ENCODE measurements around the gene SIPA1L3.

Gene SIPA1L3

GRCh38 chr19:37933937-37934358 is 26.9 kb downstream of the SIPA1L3 start:
- peaks cover 0 to 8% of the 10 kb centered on the region in 2 donors for H3K36me3 ChIP-seq (ENCODE audit: control insufficient read depth in 1 of 2, insufficient read depth in 2 of 2, low read length in 2 of 2)
- no peak overlapping the region for H3K4me3 ChIP-seq (ENCODE audit: low read depth in 1 of 2, low read length in 2 of 2)
- no peak overlapping the region for H3K27ac ChIP-seq (ENCODE audit: low read length)
- H3K27me3 ChIP-seq (ENCODE audit: low read depth, low read length), result no peaks in the 10 kb centered on the region
- H3K4me1 ChIP-seq (ENCODE audit: control insufficient read depth in 1 of 2, insufficient read depth in 2 of 2, low read length in 2 of 2), result peaks cover 8 to 10% of the 10 kb centered on the region in 2 donors
- H3K9me3 ChIP-seq (ENCODE audit: control insufficient read depth in 1 of 2, low read length in 2 of 2), result peaks cover 6 to 10% of the 10 kb centered on the region in 2 donors

- peaks cover 0 to 8% of the 10 kb centered on the region in 2 donors for H3K36me3 ChIP-seq (ENCODE audit: control insufficient read depth in 1 of 2, insufficient read depth in 2 of 2, low read length in 2 of 2)
- H3K9me3 ChIP-seq (ENCODE audit: control insufficient read depth in 1 of 2, low read length in 2 of 2), result peaks cover 6 to 10% of the 10 kb centered on the region in 2 donors
- no peak overlapping the region for H3K27ac ChIP-seq (ENCODE audit: low read length)
- peaks cover 8 to 10% of the 10 kb centered on the region in 2 donors for H3K4me1 ChIP-seq (ENCODE audit: control insufficient read depth in 1 of 2, insufficient read depth in 2 of 2, low read length in 2 of 2)
- no peaks in the 10 kb centered on the region for H3K27me3 ChIP-seq (ENCODE audit: low read depth, low read length)
- no peak overlapping the region for H3K4me3 ChIP-seq (ENCODE audit: low read depth in 1 of 2, low read length in 2 of 2)
Observed at GRCh38 chr19:37935341-37935740, 28.3 kb downstream of the SIPA1L3 start.

GRCh38 chr19:37936166-37936565 is 29.2 kb downstream of the SIPA1L3 start:
- H3K27ac ChIP-seq (ENCODE audit: low read length), result no peak overlapping the region
- no peaks in the 10 kb centered on the region for H3K27me3 ChIP-seq (ENCODE audit: low read depth, low read length)
- H3K9me3 ChIP-seq (ENCODE audit: control insufficient read depth in 1 of 2, low read length in 2 of 2), result peaks cover 6 to 10% of the 10 kb centered on the region in 2 donors
- H3K4me1 ChIP-seq (ENCODE audit: control insufficient read depth in 1 of 2, insufficient read depth in 2 of 2, low read length in 2 of 2), result peaks cover 6 to 8% of the 10 kb centered on the region in 2 donors
- H3K36me3 ChIP-seq (ENCODE audit: control insufficient read depth in 1 of 2, insufficient read depth in 2 of 2, low read length in 2 of 2), result peaks cover 0 to 8% of the 10 kb centered on the region in 2 donors
- no peak overlapping the region for H3K4me3 ChIP-seq (ENCODE audit: low read depth in 1 of 2, low read length in 2 of 2)

- Histone ChIP-seq H3K4me1 (ENCODE audit: control insufficient read depth in 1 of 2, insufficient read depth in 2 of 2, low read length in 2 of 2) (peaks cover 5% of the 10 kb centered on the region in 2 donors), H3K27me3 (ENCODE audit: low read depth, low read length) (no peaks in the 10 kb centered on the region), H3K9me3 (ENCODE audit: control insufficient read depth in 1 of 2, low read length in 2 of 2) (peaks cover 6 to 10% of the 10 kb centered on the region in 2 donors), H3K27ac (ENCODE audit: low read length) (no peak overlapping the region), H3K4me3 (ENCODE audit: low read depth in 1 of 2, low read length in 2 of 2) (no peak overlapping the region), H3K36me3 (ENCODE audit: control insufficient read depth in 1 of 2, insufficient read depth in 2 of 2, low read length in 2 of 2) (peaks cover 0 to 8% of the 10 kb centered on the region in 2 donors)
Observed at GRCh38 chr19:37936886-37937285, 29.9 kb downstream of the SIPA1L3 start.

- H3K27me3 ChIP-seq (ENCODE audit: low read depth, low read length), result no peaks in the 10 kb centered on the region
- no peak overlapping the region for H3K27ac ChIP-seq (ENCODE audit: low read length)
- peaks cover 0 to 8% of the 10 kb centered on the region in 2 donors for H3K36me3 ChIP-seq (ENCODE audit: control insufficient read depth in 1 of 2, insufficient read depth in 2 of 2, low read length in 2 of 2)
- H3K4me1 ChIP-seq (ENCODE audit: control insufficient read depth in 1 of 2, insufficient read depth in 2 of 2, low read length in 2 of 2), result peaks cover 0 to 4% of the 10 kb centered on the region in 2 donors
- no peak overlapping the region for H3K4me3 ChIP-seq (ENCODE audit: low read depth in 1 of 2, low read length in 2 of 2)
- peaks cover 6 to 10% of the 10 kb centered on the region in 2 donors for H3K9me3 ChIP-seq (ENCODE audit: control insufficient read depth in 1 of 2, low read length in 2 of 2)
Observed at GRCh38 chr19:37938353-37938752, 31.3 kb downstream of the SIPA1L3 start.

- Histone ChIP-seq H3K9me3 (ENCODE audit: control insufficient read depth in 1 of 2, low read length in 2 of 2) (no peaks in the 10 kb centered on the region), H3K36me3 (ENCODE audit: control insufficient read depth in 1 of 2, insufficient read depth in 2 of 2, low read length in 2 of 2) (no peaks in the 10 kb centered on the region), H3K4me1 (ENCODE audit: control insufficient read depth in 1 of 2, insufficient read depth in 2 of 2, low read length in 2 of 2) (no peaks in the 10 kb centered on the region), H3K27me3 (ENCODE audit: low read depth, low read length) (no peaks in the 10 kb centered on the region), H3K4me3 (ENCODE audit: low read depth in 1 of 2, low read length in 2 of 2) (no peak overlapping the region), H3K27ac (ENCODE audit: low read length) (peak overlapping the region; percentile 39)
Observed at GRCh38 chr19:37941782-37942515, 34.9 kb downstream of the SIPA1L3 start.

- H3K4me3 ChIP-seq (ENCODE audit: low read depth in 1 of 2, low read length in 2 of 2), result no peak overlapping the region
- H3K36me3 ChIP-seq (ENCODE audit: control insufficient read depth in 1 of 2, insufficient read depth in 2 of 2, low read length in 2 of 2), result no peaks in the 10 kb centered on the region
- no peak overlapping the region for H3K27ac ChIP-seq (ENCODE audit: low read length)
- H3K4me1 ChIP-seq (ENCODE audit: control insufficient read depth in 1 of 2, insufficient read depth in 2 of 2, low read length in 2 of 2), result no peaks in the 10 kb centered on the region
- no peaks in the 10 kb centered on the region for H3K9me3 ChIP-seq (ENCODE audit: control insufficient read depth in 1 of 2, low read length in 2 of 2)
- no peaks in the 10 kb centered on the region for H3K27me3 ChIP-seq (ENCODE audit: low read depth, low read length)
Observed at GRCh38 chr19:37942516-37942902, 35.5 kb downstream of the SIPA1L3 start.

GRCh38 chr19:37943480-37943879 is 36.5 kb downstream of the SIPA1L3 start:
- Histone ChIP-seq H3K36me3 (ENCODE audit: control insufficient read depth in 1 of 2, insufficient read depth in 2 of 2, low read length in 2 of 2) (no peaks in the 10 kb centered on the region), H3K9me3 (ENCODE audit: control insufficient read depth in 1 of 2, low read length in 2 of 2) (no peaks in the 10 kb centered on the region), H3K4me1 (ENCODE audit: control insufficient read depth in 1 of 2, insufficient read depth in 2 of 2, low read length in 2 of 2) (no peaks in the 10 kb centered on the region), H3K4me3 (ENCODE audit: low read depth in 1 of 2, low read length in 2 of 2) (no peak overlapping the region), H3K27ac (ENCODE audit: low read length) (no peak overlapping the region), H3K27me3 (ENCODE audit: low read depth, low read length) (no peaks in the 10 kb centered on the region)

- H3K4me1 ChIP-seq (ENCODE audit: control insufficient read depth in 1 of 2, insufficient read depth in 2 of 2, low read length in 2 of 2), result no peaks in the 10 kb centered on the region
- no peaks in the 10 kb centered on the region for H3K27me3 ChIP-seq (ENCODE audit: low read depth, low read length)
- H3K9me3 ChIP-seq (ENCODE audit: control insufficient read depth in 1 of 2, low read length in 2 of 2), result no peaks in the 10 kb centered on the region
- H3K27ac ChIP-seq (ENCODE audit: low read length), result no peak overlapping the region
- no peak overlapping the region for H3K4me3 ChIP-seq (ENCODE audit: low read depth in 1 of 2, low read length in 2 of 2)
- no peaks in the 10 kb centered on the region for H3K36me3 ChIP-seq (ENCODE audit: control insufficient read depth in 1 of 2, insufficient read depth in 2 of 2, low read length in 2 of 2)
Observed at GRCh38 chr19:37946132-37946531, 39.1 kb downstream of the SIPA1L3 start.

GRCh38 chr19:37947778-37948177 is 40.8 kb downstream of the SIPA1L3 start:
- Histone ChIP-seq H3K4me1 (ENCODE audit: control insufficient read depth in 1 of 2, insufficient read depth in 2 of 2, low read length in 2 of 2) (no peaks in the 10 kb centered on the region), H3K27me3 (ENCODE audit: low read depth, low read length) (no peaks in the 10 kb centered on the region), H3K4me3 (ENCODE audit: low read depth in 1 of 2, low read length in 2 of 2) (no peak overlapping the region), H3K9me3 (ENCODE audit: control insufficient read depth in 1 of 2, low read length in 2 of 2) (no peaks in the 10 kb centered on the region), H3K27ac (ENCODE audit: low read length) (no peak overlapping the region), H3K36me3 (ENCODE audit: control insufficient read depth in 1 of 2, insufficient read depth in 2 of 2, low read length in 2 of 2) (no peaks in the 10 kb centered on the region)

- no peaks in the 10 kb centered on the region for H3K9me3 ChIP-seq (ENCODE audit: control insufficient read depth in 1 of 2, low read length in 2 of 2)
- H3K4me1 ChIP-seq (ENCODE audit: control insufficient read depth in 1 of 2, insufficient read depth in 2 of 2, low read length in 2 of 2), result no peaks in the 10 kb centered on the region
- no peaks in the 10 kb centered on the region for H3K27me3 ChIP-seq (ENCODE audit: low read depth, low read length)
- no peaks in the 10 kb centered on the region for H3K36me3 ChIP-seq (ENCODE audit: control insufficient read depth in 1 of 2, insufficient read depth in 2 of 2, low read length in 2 of 2)
- H3K27ac ChIP-seq (ENCODE audit: low read length), result no peak overlapping the region
- no peak overlapping the region for H3K4me3 ChIP-seq (ENCODE audit: low read depth in 1 of 2, low read length in 2 of 2)
Observed at GRCh38 chr19:37948362-37948761, 41.4 kb downstream of the SIPA1L3 start.

Measured in muscle layer of duodenum (tissue), 2 donors.